ENCODE data around the gene MMP13. TPM values are rescaled to one million over a fixed set of nuclear protein-coding genes. Genes with fewer than 3 reads are reported as not detected.
"Not testable (repeated sequence)": the region's sequence is repeated elsewhere in the genome, so short reads cannot be mapped to it uniquely, and the experiment has no call there.

MMP13 gene
- polyA plus RNA-seq: 0.05 TPM in 1 of 3 replicates, not detected in the others
- not detected for polyA plus RNA-seq (2011; ENCODE audit: low read depth)
- not detected in 2 replicates for polyA plus RNA-seq (2011; cell fraction: cytosol; rRNA removed)
- polyA plus RNA-seq (2011; cell fraction: nucleus; rRNA removed): 0.12 TPM in 1 of 2 replicates, not detected in the other
- not detected in 2 replicates for polyA plus RNA-seq (2012; ENCODE audit: low replicate concordance)
- polyA minus RNA-seq: not detected in 3 replicates
- not detected for polyA minus RNA-seq (2011; cell fraction: cytosol; rRNA and poly(A)+ RNA removed)
- not detected in 2 replicates for polyA minus RNA-seq (2011; cell fraction: nucleus; rRNA and poly(A)+ RNA removed)

GRCh38 chr11:102955624-102956023 is at the start of gene MMP13:
Gene MMP13 (minus strand): TSS chr11:102955732. CDS start chr11:102955705, 27 bp downstream.
- no peak within 1 kb of the TSS for H3K4me3 ChIP-seq (ENCODE audit: control insufficient read depth in 2 of 3, extremely low read depth in 1 of 3, insufficient read depth in 2 of 3, low read depth in 1 of 3, low read length in 3 of 3)
- no peak within 1 kb of the TSS for H3K4me2 ChIP-seq (ENCODE audit: control insufficient read depth, extremely low read depth, insufficient read depth, low read depth, low read length)
- no peaks in the 10 kb centered on the region for H3K79me2 ChIP-seq (ENCODE audit: control insufficient read depth, insufficient read depth, low read length)
- no peaks in the 10 kb centered on the region for H3K36me3 ChIP-seq (ENCODE audit: control insufficient read depth in 2 of 2, extremely low read depth in 1 of 2, insufficient read depth in 2 of 2, low read length in 2 of 2)
- peak; percentile 56 for FAIRE-seq
- H2AFZ ChIP-seq (ENCODE audit: control insufficient read depth, low read length): no peak within 1 kb of the TSS
- H3K9me1 ChIP-seq (ENCODE audit: control insufficient read depth, extremely low read depth, insufficient read depth, low read length): no peaks in the 10 kb centered on the region
- H3K9me3 ChIP-seq (ENCODE audit: control insufficient read depth, low read depth, low read length): no peaks in the 10 kb centered on the region
- no peak within 1 kb of the TSS for H3K9ac ChIP-seq (ENCODE audit: control insufficient read depth, extremely low read depth, insufficient read depth, low read length)
- H3K27ac ChIP-seq (ENCODE audit: control insufficient read depth, insufficient read depth, low read length): no peak within 1 kb of the TSS
- no peaks in the 10 kb centered on the region for H4K20me1 ChIP-seq (ENCODE audit: control insufficient read depth, extremely low read depth, insufficient read depth, low read length)
- no peaks in the 10 kb centered on the region for H3K27me3 ChIP-seq (ENCODE audit: control insufficient read depth, extremely low read depth, insufficient read depth, low read length)
- dilution Hi-C loops (cut with MboI; ENCODE audit: extremely low pct_ligation_motif_present, low sequenced_read_pairs): no loop called here
- no peak for TF ChIP-seq EZH2 (IDR thresholded peaks at IDR 0.05; ENCODE audit: low read length)
- TF ChIP-seq, protein P1, sequence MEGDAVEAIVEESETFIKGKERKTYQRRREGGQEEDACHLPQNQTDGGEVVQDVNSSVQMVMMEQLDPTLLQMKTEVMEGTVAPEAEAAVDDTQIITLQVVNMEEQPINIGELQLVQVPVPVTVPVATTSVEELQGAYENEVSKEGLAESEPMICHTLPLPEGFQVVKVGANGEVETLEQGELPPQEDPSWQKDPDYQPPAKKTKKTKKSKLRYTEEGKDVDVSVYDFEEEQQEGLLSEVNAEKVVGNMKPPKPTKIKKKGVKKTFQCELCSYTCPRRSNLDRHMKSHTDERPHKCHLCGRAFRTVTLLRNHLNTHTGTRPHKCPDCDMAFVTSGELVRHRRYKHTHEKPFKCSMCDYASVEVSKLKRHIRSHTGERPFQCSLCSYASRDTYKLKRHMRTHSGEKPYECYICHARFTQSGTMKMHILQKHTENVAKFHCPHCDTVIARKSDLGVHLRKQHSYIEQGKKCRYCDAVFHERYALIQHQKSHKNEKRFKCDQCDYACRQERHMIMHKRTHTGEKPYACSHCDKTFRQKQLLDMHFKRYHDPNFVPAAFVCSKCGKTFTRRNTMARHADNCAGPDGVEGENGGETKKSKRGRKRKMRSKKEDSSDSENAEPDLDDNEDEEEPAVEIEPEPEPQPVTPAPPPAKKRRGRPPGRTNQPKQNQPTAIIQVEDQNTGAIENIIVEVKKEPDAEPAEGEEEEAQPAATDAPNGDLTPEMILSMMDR (optimal IDR thresholded peaks at IDR 0.05 in 1 of 3, IDR thresholded peaks at IDR 0.05 in 1 of 3, conservative IDR thresholded peaks at IDR 0.05 in 1 of 3; ENCODE audit: extremely low read depth in 1 of 3, insufficient read depth in 2 of 3, low read length in 3 of 3): no peak
- DNase-seq (ENCODE audit: low read depth, low spot score): no peak
- H3K4me1 ChIP-seq (ENCODE audit: control insufficient read depth, extremely low read depth, insufficient read depth, low read length): peaks cover 9% of the 10 kb centered on the region

GRCh38 chr11:103004234-103004633 is 48.7 kb upstream of the MMP13 start:
- H3K36me3 ChIP-seq (ENCODE audit: control insufficient read depth in 2 of 2, extremely low read depth in 1 of 2, insufficient read depth in 2 of 2, low read length in 2 of 2); H3K27ac ChIP-seq (ENCODE audit: control insufficient read depth, insufficient read depth, low read length); H4K20me1 ChIP-seq (ENCODE audit: control insufficient read depth, extremely low read depth, insufficient read depth, low read length); H3K79me2 ChIP-seq (ENCODE audit: control insufficient read depth, insufficient read depth, low read length); FAIRE-seq; H3K4me3 ChIP-seq (ENCODE audit: control insufficient read depth in 2 of 3, extremely low read depth in 1 of 3, insufficient read depth in 2 of 3, low read depth in 1 of 3, low read length in 3 of 3); H3K9me3 ChIP-seq (ENCODE audit: control insufficient read depth, low read depth, low read length); H3K9ac ChIP-seq (ENCODE audit: control insufficient read depth, extremely low read depth, insufficient read depth, low read length); H3K4me1 ChIP-seq (ENCODE audit: control insufficient read depth, extremely low read depth, insufficient read depth, low read length); H2AFZ ChIP-seq (ENCODE audit: control insufficient read depth, low read length); H3K27me3 ChIP-seq (ENCODE audit: control insufficient read depth, extremely low read depth, insufficient read depth, low read length); dilution Hi-C loops (cut with MboI; ENCODE audit: extremely low pct_ligation_motif_present, low sequenced_read_pairs); H3K4me2 ChIP-seq (ENCODE audit: control insufficient read depth, extremely low read depth, insufficient read depth, low read depth, low read length); H3K9me1 ChIP-seq (ENCODE audit: control insufficient read depth, extremely low read depth, insufficient read depth, low read length); DNase-seq (ENCODE audit: low read depth, low spot score): not testable (repeated sequence)

- dilution Hi-C loops (cut with MboI; ENCODE audit: extremely low pct_ligation_motif_present, low sequenced_read_pairs): no loop called here
- DNase-seq (ENCODE audit: low read depth, low spot score) (no peak), FAIRE-seq (no peak)
- H3K9me3 ChIP-seq (ENCODE audit: control insufficient read depth, low read depth, low read length): no peaks in the 10 kb centered on the region
- peak overlapping the region in 1 of 3 experiments; percentile 14 for H3K4me3 ChIP-seq (ENCODE audit: control insufficient read depth in 2 of 3, extremely low read depth in 1 of 3, insufficient read depth in 2 of 3, low read depth in 1 of 3, low read length in 3 of 3)
- no peaks in the 10 kb centered on the region for H3K79me2 ChIP-seq (ENCODE audit: control insufficient read depth, insufficient read depth, low read length)
- no peaks in the 10 kb centered on the region for H4K20me1 ChIP-seq (ENCODE audit: control insufficient read depth, extremely low read depth, insufficient read depth, low read length)
- H3K4me1 ChIP-seq (ENCODE audit: control insufficient read depth, extremely low read depth, insufficient read depth, low read length): peaks cover 24% of the 10 kb centered on the region
- H3K27me3 ChIP-seq (ENCODE audit: control insufficient read depth, extremely low read depth, insufficient read depth, low read length): no peaks in the 10 kb centered on the region
- peak overlapping the region; percentile 9 for H3K4me2 ChIP-seq (ENCODE audit: control insufficient read depth, extremely low read depth, insufficient read depth, low read depth, low read length)
- H3K27ac ChIP-seq (ENCODE audit: control insufficient read depth, insufficient read depth, low read length): no peak overlapping the region
- no peaks in the 10 kb centered on the region for H3K36me3 ChIP-seq (ENCODE audit: control insufficient read depth in 2 of 2, extremely low read depth in 1 of 2, insufficient read depth in 2 of 2, low read length in 2 of 2)
- H2AFZ ChIP-seq (ENCODE audit: control insufficient read depth, low read length): peak overlapping the region; percentile 67
- TF ChIP-seq, protein P1 (optimal IDR thresholded peaks at IDR 0.05 in 1 of 3, IDR thresholded peaks at IDR 0.05 in 1 of 3, conservative IDR thresholded peaks at IDR 0.05 in 1 of 3; ENCODE audit: extremely low read depth in 1 of 3, insufficient read depth in 2 of 3, low read length in 3 of 3): no peak
- no peak for TF ChIP-seq EZH2 (IDR thresholded peaks at IDR 0.05; ENCODE audit: low read length)
- H3K9me1 ChIP-seq (ENCODE audit: control insufficient read depth, extremely low read depth, insufficient read depth, low read length): no peaks in the 10 kb centered on the region
- no peak overlapping the region for H3K9ac ChIP-seq (ENCODE audit: control insufficient read depth, extremely low read depth, insufficient read depth, low read length)
Measured at GRCh38 chr11:102994105-102994504, 38.6 kb upstream of the MMP13 start.

Data from keratinocyte (primary cell).